Stomach (tissue), 9 donors: Measurements from ENCODE around the gene ABHD4. TPM values are rescaled to one million over a fixed set of nuclear protein-coding genes. Genes with fewer than 3 reads are reported as not detected.
A peak's percentile ranks its signal among the peaks of the same experiment; 100 is the strongest.

Experiments
- DNase-seq, 2 donors: peaks; one replicate each; pipeline versions ENCODE4 v3.0.0 to v3.0.0-alpha.2; 2013 to 2019
- H3K27ac ChIP-seq, 5 donors: fragments of 200-600 bp in 4 of 5; sonication (generic) in 4 of 5; one replicate each; pipeline ENCODE4 v1.5.1; 2013 to 2019; ENCODE audit warnings: mild to moderate bottlenecking in 1 of 5, moderate library complexity in 1 of 5
- H3K27me3 ChIP-seq, 3 donors: fragments of 200-600 bp; sonication (generic); one replicate each; pipeline ENCODE4 v1.5.1; 2017 to 2019; ENCODE audit warnings: mixed run types in 1 of 3
- H3K36me3 ChIP-seq, 4 donors: fragments of 200-600 bp; sonication (generic); 1 replicate in 3 of 4; 2 replicates in 1 of 4; pipeline ENCODE4 v1.5.1; 2016 to 2019
- H3K4me1 ChIP-seq, 4 donors: fragments of 200-600 bp; sonication (generic); one replicate each; pipeline ENCODE4 v1.5.1; 2016 to 2019
- H3K4me3 ChIP-seq, 4 donors: fragments of 200-600 bp; sonication (generic) in 3 of 4; one replicate each; pipeline ENCODE4 v1.5.1; 2016 to 2019; ENCODE audit warnings: mild to moderate bottlenecking in 1 of 4
- H3K9me3 ChIP-seq, 4 donors: fragments of 200-600 bp; sonication (generic); one replicate each; pipeline ENCODE4 v1.5.1; 2016 to 2019
- EP300 ChIP-seq: sonication (generic); formaldehyde crosslinking; IDR thresholded peaks from one replicate; pipeline ENCODE4 v1.6.1; 2017; ENCODE audit warnings: antibody characterized with exemption
- POLR2A ChIP-seq, 4 donors: fragments of 450-650 bp; IDR thresholded peaks; one replicate each; pipeline ENCODE4 v1.6.1; 2016; ENCODE audit warnings: antibody characterized with exemption in 4 of 4, control low read depth in 2 of 4, mild to moderate bottlenecking in 1 of 4, moderate library complexity in 1 of 4
- POLR2AphosphoS5 ChIP-seq, 3 donors: sonication (generic); formaldehyde crosslinking; IDR thresholded peaks; one replicate each; pipeline ENCODE4 v1.6.1; 2016; ENCODE audit warnings: antibody characterized with exemption in 3 of 3
- WGBS, 5 donors: extraction: QIAGEN DNeasy Blood & Tissue Kit in 3 of 5; methylation state at CpG; one replicate each; pipeline versions ENCODE4 v1.1.5 to v1.1.7; 2013 to 2018; 5-methylcytosine and 5-hydroxymethylcytosine counted together
- intact Hi-C: fragments of 100-400 bp; cut with DNase I; formaldehyde crosslinking; loops from one replicate; pipeline ENCODE4 v1.15.1; 2023; ENCODE audit warnings: low total_unique reads
- polyA plus RNA-seq, 3 donors: library from polyadenylated mRNA; stranded (reverse); fragments of 200-250 nt; gene quantifications; one replicate each; pipeline ENCODE4 v1.2.3, GENCODE V29; 2013
- total RNA-seq, 5 donors: library from RNA; depleted of rRNA; stranded (reverse); fragments of >200 nt; gene quantifications; one replicate each; pipeline versions ENCODE4 v1.1.0 to v1.2.3, GENCODE V29; 2014 to 2016
- TF ChIP-seq, protein P1 (sequence below), 7 experiments: fragments of 450-650 bp in 4 of 7; fragments of 200-600 bp in 3 of 7; sonication (generic) in 3 of 7; IDR thresholded peaks; one replicate each; pipeline ENCODE4 v1.5.1; 2016 to 2019; ENCODE audit warnings: antibody characterized with exemption in 7 of 7, control low read depth in 2 of 7, mild to moderate bottlenecking in 1 of 7
- donor health status: healthy with polysubstance abuse.
- donor health status: Bipolar disorder and iron deficiency.
- donor health status: healthy.

ABHD4 gene
- total and polyA plus RNA-seq, 8 donors: 12.2 to 130 (median 23.2) TPM

DNA sequence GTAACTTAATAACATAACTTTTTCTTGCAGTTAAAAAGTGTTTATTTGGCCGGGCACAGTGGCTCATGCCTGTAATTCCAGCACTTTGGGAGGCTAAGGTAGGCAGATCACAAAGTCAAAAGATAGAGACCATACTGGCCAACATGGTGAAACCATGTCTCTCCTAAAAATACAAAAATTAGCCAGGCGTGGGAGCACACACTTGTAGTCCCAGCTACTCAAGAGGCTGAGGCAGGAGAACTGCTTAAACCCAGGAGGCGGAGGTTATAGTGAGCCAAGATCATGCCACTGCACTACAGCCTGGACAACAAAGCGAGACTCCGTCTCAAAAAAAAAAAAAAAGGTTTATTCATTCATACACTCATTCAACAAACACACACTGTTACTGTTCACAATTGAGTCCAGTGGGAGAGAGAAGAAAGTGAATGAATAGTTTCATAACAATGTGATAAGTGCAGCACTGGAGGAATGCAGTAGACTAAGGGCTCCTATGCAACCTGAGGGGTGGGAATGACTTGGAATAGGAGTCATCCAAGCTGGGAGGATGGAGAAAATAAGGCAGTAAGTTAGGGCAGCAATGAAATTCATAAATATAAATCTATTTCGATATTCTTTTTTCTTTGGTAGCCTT lies 28.9 kb upstream of the ABHD4 start:
- Histone ChIP-seq H3K4me3 (no peak overlapping the region), H3K4me1 (peaks cover 49 to 90% (median 66%) of the 10 kb centered on the region in 4 donors), H3K27me3 (no peaks in the 10 kb centered on the region), H3K9me3 (no peaks in the 10 kb centered on the region), H3K36me3 (peaks cover 7 to 62% (median 50%) of the 10 kb centered on the region in 4 donors), H3K27ac (peak overlapping the region in 4 of 5 donors; percentile 82 to 91 (median 85))
- DNase-seq: no peak
- intact Hi-C loops: no loop called here
- no peak for TF ChIP-seq POLR2AphosphoS5 (IDR thresholded peaks at IDR 0.05)
- no peak for TF ChIP-seq EP300
- no peak for TF ChIP-seq POLR2A (IDR thresholded peaks at IDR 0.05)
- TF ChIP-seq, protein P1, sequence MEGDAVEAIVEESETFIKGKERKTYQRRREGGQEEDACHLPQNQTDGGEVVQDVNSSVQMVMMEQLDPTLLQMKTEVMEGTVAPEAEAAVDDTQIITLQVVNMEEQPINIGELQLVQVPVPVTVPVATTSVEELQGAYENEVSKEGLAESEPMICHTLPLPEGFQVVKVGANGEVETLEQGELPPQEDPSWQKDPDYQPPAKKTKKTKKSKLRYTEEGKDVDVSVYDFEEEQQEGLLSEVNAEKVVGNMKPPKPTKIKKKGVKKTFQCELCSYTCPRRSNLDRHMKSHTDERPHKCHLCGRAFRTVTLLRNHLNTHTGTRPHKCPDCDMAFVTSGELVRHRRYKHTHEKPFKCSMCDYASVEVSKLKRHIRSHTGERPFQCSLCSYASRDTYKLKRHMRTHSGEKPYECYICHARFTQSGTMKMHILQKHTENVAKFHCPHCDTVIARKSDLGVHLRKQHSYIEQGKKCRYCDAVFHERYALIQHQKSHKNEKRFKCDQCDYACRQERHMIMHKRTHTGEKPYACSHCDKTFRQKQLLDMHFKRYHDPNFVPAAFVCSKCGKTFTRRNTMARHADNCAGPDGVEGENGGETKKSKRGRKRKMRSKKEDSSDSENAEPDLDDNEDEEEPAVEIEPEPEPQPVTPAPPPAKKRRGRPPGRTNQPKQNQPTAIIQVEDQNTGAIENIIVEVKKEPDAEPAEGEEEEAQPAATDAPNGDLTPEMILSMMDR (IDR thresholded peaks at IDR 0.05): no peak
- WGBS, 5 donors: 66 to 85% (median 70%) methylated on average over 6 of the region's 6 CpGs

DNA sequence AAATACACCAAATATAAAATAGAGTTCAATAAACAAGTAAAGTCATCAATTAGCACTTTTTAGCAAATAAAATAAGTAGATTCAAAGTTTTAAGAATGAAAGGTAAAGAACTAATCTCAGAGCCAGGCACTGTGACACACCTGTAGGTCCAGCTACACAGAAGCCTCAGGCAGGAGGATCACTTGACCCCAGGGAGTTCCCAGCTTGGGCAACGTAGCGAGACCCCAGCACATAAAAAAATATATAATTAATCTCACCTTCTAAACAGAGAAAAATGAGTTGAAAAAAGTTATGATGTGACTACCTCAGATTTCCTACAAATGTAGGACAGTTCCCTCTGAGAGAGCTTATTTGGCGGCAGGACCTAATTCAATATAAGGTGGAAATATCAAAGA lies 28.4 kb upstream of the ABHD4 start:
- intact Hi-C loops: loop anchor here (10.0 kb wide), 1 partner anchor 75 kb away; the partner anchor contains the start of gene OR6J1

DNA sequence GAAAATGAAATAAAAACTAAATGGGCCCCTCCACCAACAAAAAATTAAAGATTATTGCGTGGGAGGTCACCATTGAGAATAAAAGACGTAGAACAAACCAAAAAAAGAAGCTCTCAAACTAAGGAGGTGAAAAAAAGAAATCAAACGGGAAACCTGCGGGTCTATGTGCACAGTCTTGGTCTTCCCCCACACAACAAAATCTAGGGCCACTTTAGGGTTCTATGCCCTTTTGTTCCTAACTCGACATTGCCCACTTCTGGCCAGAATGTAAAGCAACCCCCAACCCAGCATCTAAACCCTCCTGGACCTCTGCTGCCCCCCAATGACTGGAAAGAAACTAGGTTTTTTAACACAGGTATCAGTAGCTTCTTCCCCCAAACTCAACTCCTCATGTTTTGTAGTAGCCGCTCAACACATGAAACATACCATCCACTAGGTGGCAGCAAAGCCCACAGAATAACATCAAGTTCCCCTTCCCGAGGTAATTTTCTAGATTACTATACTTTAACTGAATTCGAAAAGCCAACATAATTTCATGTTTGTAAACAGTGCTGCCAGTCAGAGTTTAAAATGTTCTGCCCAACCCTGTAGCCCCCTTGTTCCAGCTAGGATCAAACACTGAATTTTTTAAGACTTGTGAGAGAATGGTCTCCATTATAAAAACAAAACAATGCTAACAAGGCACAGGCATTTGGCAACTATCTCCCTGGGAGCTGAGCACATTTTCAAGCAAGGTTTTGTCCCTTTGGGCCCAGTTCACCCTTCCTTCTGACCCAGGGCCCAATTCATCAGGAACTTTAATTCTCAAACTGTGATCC lies 27.8 kb upstream of the ABHD4 start:
- Histone ChIP-seq H3K9me3 (no peaks in the 10 kb centered on the region), H3K27ac (peak overlapping the region; percentile 64 to 91 (median 85)), H3K4me3 (no peak overlapping the region), H3K4me1 (peaks cover 38 to 79% (median 56%) of the 10 kb centered on the region in 4 donors), H3K36me3 (peaks cover 9 to 62% (median 52%) of the 10 kb centered on the region in 4 donors), H3K27me3 (no peaks in the 10 kb centered on the region)
- intact Hi-C loops: loop anchor here (10.0 kb wide), 1 partner anchor 74 kb away; the partner anchor contains the start of gene OR6J1
- WGBS, 5 donors: 15 to 18% (median 17%) methylated on average over 8 of the region's 8 CpGs
- peak; percentile 79 to 95 for DNase-seq
- TF ChIP-seq, protein P1 (IDR thresholded peaks at IDR 0.05): peak in 5 of 7 experiments; percentile 58 to 98 (median 90)
- TF ChIP-seq EP300: no peak
- TF ChIP-seq POLR2AphosphoS5 (IDR thresholded peaks at IDR 0.05): peak in 1 of 3 donors; percentile 59

More for the DNA sequence above, 28.4 kb upstream of the ABHD4 start:
- WGBS, 5 donors: 54 to 78% (median 60%) methylated on average over 3 of the region's 3 CpGs
- Histone ChIP-seq H3K4me3 (no peak overlapping the region), H3K9me3 (no peaks in the 10 kb centered on the region), H3K4me1 (peaks cover 44 to 85% (median 62%) of the 10 kb centered on the region in 4 donors), H3K36me3 (peaks cover 9 to 62% (median 50%) of the 10 kb centered on the region in 4 donors), H3K27ac (peak overlapping the region in 4 of 5 donors; percentile 64 to 91 (median 85)), H3K27me3 (no peaks in the 10 kb centered on the region)
- DNase-seq: no peak
- TF ChIP-seq, protein P1 (IDR thresholded peaks at IDR 0.05): no peak
- TF ChIP-seq EP300: no peak

DNA sequence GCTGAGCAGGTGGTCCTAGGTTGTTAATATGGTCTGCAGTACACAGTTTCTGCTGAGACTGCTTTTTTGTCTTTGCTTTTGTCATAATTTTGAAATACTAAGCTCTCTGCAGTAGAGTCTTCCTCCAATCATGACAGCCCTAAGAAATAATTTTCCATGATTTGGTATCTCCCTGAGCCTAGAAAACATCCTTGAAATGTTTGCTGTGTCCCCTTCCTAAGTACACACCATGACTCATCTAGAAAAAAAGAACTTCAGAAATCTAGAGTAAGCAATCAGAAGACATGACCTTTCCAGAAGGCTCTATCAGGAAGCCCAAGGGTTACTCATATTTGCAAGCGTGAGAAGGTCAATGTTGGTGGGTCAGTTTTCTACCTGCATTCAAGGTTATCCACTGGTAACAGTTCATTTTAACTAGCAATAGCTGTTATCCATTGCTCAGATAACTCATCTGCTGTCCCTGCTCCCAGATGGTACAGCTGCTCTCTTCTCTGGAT lies 25.5 kb upstream of the ABHD4 start:
- no peak for TF ChIP-seq EP300
- peak in 1 of 3 donors; percentile 53 for TF ChIP-seq POLR2AphosphoS5 (IDR thresholded peaks at IDR 0.05)
- TF ChIP-seq POLR2A (IDR thresholded peaks at IDR 0.05): no peak
- Histone ChIP-seq H3K4me1 (peaks cover 19 to 65% (median 44%) of the 10 kb centered on the region in 4 donors), H3K27ac (peak overlapping the region; percentile 13 to 85 (median 54)), H3K9me3 (no peaks in the 10 kb centered on the region), H3K36me3 (peaks cover 9 to 54% (median 51%) of the 10 kb centered on the region in 4 donors), H3K4me3 (no peak overlapping the region), H3K27me3 (no peaks in the 10 kb centered on the region)
- intact Hi-C loops: loop anchor here (10.0 kb wide), 1 partner anchor 72 kb away; the partner anchor contains the start of gene OR6J1
- 20 to 73% (median 43%) methylated on average over 1 of the region's 1 CpG for WGBS, 5 donors
- DNase-seq: no peak
